GM23338 (cell line): Measurements from ENCODE around the gene TPK1. TPM values are rescaled to one million over a fixed set of nuclear protein-coding genes. Genes with fewer than 3 reads are reported as not detected.

ENCODE experiments used
- ATAC-seq: fragments of 200-7000 bp; cut with Tn5 transposase; 3 replicates; pipeline ENCODE4 v1.9.1; 2020
- DNase-seq: peaks from one replicate; pipeline ENCODE4 v3.0.0-alpha.2; 2015; ENCODE audit warnings: low spot score
- H2AFZ ChIP-seq: fragments of 200-600 bp; sonication (generic); 2 replicates; pipeline ENCODE4 v1.8.0; 2016; ENCODE audit warnings: antibody characterized with exemption, mild to moderate bottlenecking, moderate library complexity
- H3F3A ChIP-seq: fragments of 200-600 bp; sonication (generic); replicated peaks from 2 replicates; pipeline ENCODE4 v1.8.0; 2017; ENCODE audit warnings: antibody characterized with exemption, mixed run types, low read depth
- H3K27ac ChIP-seq: fragments of 200-600 bp; sonication (generic); 2 replicates; pipeline ENCODE4 v1.6.1; 2016; ENCODE audit warnings: low read depth
- H3K27me3 ChIP-seq: fragments of 200-600 bp; sonication (generic); 2 replicates; pipeline ENCODE4 v1.8.0; 2016; ENCODE audit warnings: mild to moderate bottlenecking, mixed run types, moderate library complexity; ENCODE audit not compliant: insufficient read depth
- H3K36me3 ChIP-seq: fragments of 200-600 bp; sonication (generic); 2 replicates; pipeline ENCODE4 v1.8.0; 2016; ENCODE audit warnings: mild to moderate bottlenecking; ENCODE audit not compliant: insufficient read depth
- H3K4me1 ChIP-seq: fragments of 200-600 bp; sonication (generic); 2 replicates; pipeline ENCODE4 v1.8.0; 2016; ENCODE audit warnings: mild to moderate bottlenecking, moderate library complexity; ENCODE audit not compliant: insufficient read depth
- H3K4me2 ChIP-seq: fragments of 200-600 bp; sonication (generic); 2 replicates; pipeline ENCODE4 v1.7.1; 2017; ENCODE audit warnings: mixed run types
- H3K4me3 ChIP-seq: fragments of 200-600 bp; sonication (generic); 2 replicates; pipeline ENCODE4 v1.6.1; 2016; ENCODE audit warnings: mixed run types
- H3K79me2 ChIP-seq: fragments of 200-600 bp; sonication (generic); replicated peaks from 2 replicates; pipeline ENCODE4 v1.8.0; 2017; ENCODE audit warnings: mild to moderate bottlenecking; ENCODE audit not compliant: insufficient read depth
- H3K9me2 ChIP-seq: fragments of 200-600 bp; sonication (generic); 2 replicates; pipeline ENCODE4 v1.8.0; 2017; ENCODE audit not compliant: insufficient read depth
- H4K20me1 ChIP-seq: fragments of 200-600 bp; sonication (generic); replicated peaks from 2 replicates; pipeline ENCODE4 v1.8.0; 2017; ENCODE audit warnings: mild to moderate bottlenecking; ENCODE audit not compliant: insufficient read depth
- H3K27ac Mint-ChIP-seq: 2 replicates; pipeline ENCODE4 v1.8.0; 2020; ENCODE audit warnings: inconsistent platforms, mild to moderate bottlenecking, moderate library complexity, mixed read lengths
- H3K27me3 Mint-ChIP-seq: 3 replicates; pipeline ENCODE4 v1.8.0; 2022; ENCODE audit warnings: low read depth, mild to moderate bottlenecking, moderate library complexity, mixed read lengths, inconsistent platforms; ENCODE audit not compliant: insufficient read depth, poor library complexity
- H3K36me3 Mint-ChIP-seq: 3 replicates; pipeline ENCODE4 v1.8.0; 2021; ENCODE audit warnings: low read depth, mild to moderate bottlenecking, inconsistent platforms, moderate library complexity, mixed read lengths
- H3K4me1 Mint-ChIP-seq: 3 replicates; pipeline ENCODE4 v1.8.0; 2020; ENCODE audit warnings: mild to moderate bottlenecking, inconsistent platforms, mixed read lengths
- H3K4me3 Mint-ChIP-seq: 3 replicates; pipeline ENCODE4 v1.8.0; 2021; ENCODE audit warnings: moderate library complexity, mild to moderate bottlenecking, inconsistent platforms, mixed read lengths
- H3K9me3 Mint-ChIP-seq: 3 replicates; pipeline ENCODE4 v1.8.0; 2020; ENCODE audit warnings: moderate library complexity, mild to moderate bottlenecking, inconsistent platforms, mixed read lengths
- NANOG ChIP-seq: IDR thresholded peaks from 2 replicates; pipeline ENCODE4 v1.6.1; 2016; ENCODE audit warnings: antibody characterized with exemption, borderline replicate concordance
- POLR2AphosphoS5 ChIP-seq: IDR thresholded peaks from 2 replicates; pipeline ENCODE4 v1.6.1; 2016; ENCODE audit warnings: antibody characterized with exemption, low read depth
- STAT1 ChIP-seq: IDR thresholded peaks from one replicate; pipeline ENCODE4 v1.6.1; 2016; ENCODE audit warnings: antibody characterized with exemption; ENCODE audit not compliant: unreplicated experiment
- polyA plus RNA-seq: library from polyadenylated mRNA; unstranded; fragments of >200 nt; fragmentation: Nextera tagmentation; extraction: Ambion mirVana; gene quantifications from 2 replicates; pipeline ENCODE4 v1.2.1, GENCODE V29; 2016
- total RNA-seq: library from RNA; depleted of rRNA; stranded (reverse); fragments of >200 nt; shearing (Covaris generic); gene quantifications from 2 replicates; pipeline ENCODE4 v1.2.3, GENCODE V29; 2014
- TF ChIP-seq, protein P1 (sequence below): IDR thresholded peaks from one replicate; pipeline ENCODE4 v1.6.1; 2018; ENCODE audit warnings: antibody characterized with exemption; ENCODE audit not compliant: unreplicated experiment
- TF ChIP-seq, protein P2 (sequence below): IDR thresholded peaks from 2 replicates; pipeline ENCODE4 v1.6.1; 2016; ENCODE audit warnings: antibody characterized with exemption
- TF ChIP-seq, protein P3 (sequence below), 2 experiments: fragments of 200-600 bp in 1 of 2; sonication (generic) in 1 of 2; conservative IDR thresholded peaks; 2 replicates each; pipeline versions ENCODE4 v1.5.1 to v1.6.1; 2016 to 2017; ENCODE audit warnings: antibody characterized with exemption in 2 of 2, low read depth in 2 of 2, mild to moderate bottlenecking in 2 of 2, moderate library complexity in 1 of 2
- TF ChIP-seq, protein P4 (sequence below): fragments of 250-450 bp; sonication (Bioruptor Pico); IDR thresholded peaks from 2 replicates; pipeline ENCODE4 v1.5.0; 2020; ENCODE audit warnings: mild to moderate bottlenecking, moderate library complexity

The TPK1 gene
- total and polyA plus RNA-seq, 2 experiments from 2014 or later: 2.6 to 2.9 TPM

DNA sequence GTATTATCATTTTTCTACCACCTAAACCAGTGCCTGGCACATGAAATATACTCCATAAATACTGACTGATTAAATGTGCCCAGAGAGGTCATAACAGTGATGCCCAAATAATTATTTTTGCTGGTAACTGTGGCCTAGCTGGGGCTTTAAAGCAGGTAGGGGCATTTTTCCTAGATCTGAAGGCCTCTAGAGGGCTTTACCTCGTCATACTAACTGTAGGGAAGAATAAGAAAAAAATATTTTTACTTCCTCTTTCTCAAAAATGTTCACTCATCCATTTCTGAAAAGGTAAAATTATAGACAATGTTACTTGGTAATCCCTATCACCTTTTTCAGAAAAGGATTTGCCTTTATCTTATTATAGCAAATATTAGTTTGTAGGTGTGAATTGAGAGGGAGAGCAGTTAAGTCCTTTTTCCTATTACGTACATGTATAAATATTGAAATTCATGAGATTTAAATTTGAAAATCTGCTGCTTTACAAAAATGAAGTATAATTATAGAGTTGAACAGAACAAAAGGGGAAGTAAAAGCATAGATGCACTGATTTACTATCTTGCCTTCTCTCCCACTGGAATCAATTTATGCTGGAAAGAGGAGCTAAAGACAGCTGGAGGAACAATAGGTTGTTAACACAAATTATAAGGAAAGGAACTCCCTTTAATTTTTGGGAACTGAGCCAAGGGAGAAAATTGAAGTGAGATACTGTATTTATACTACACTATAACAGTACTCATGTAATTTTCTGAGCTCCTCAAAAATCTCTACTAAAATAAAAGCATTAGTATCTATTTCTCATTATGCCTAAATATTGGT lies 360.8 kb downstream of the TPK1 start (continued):
- TF ChIP-seq, protein P1, sequence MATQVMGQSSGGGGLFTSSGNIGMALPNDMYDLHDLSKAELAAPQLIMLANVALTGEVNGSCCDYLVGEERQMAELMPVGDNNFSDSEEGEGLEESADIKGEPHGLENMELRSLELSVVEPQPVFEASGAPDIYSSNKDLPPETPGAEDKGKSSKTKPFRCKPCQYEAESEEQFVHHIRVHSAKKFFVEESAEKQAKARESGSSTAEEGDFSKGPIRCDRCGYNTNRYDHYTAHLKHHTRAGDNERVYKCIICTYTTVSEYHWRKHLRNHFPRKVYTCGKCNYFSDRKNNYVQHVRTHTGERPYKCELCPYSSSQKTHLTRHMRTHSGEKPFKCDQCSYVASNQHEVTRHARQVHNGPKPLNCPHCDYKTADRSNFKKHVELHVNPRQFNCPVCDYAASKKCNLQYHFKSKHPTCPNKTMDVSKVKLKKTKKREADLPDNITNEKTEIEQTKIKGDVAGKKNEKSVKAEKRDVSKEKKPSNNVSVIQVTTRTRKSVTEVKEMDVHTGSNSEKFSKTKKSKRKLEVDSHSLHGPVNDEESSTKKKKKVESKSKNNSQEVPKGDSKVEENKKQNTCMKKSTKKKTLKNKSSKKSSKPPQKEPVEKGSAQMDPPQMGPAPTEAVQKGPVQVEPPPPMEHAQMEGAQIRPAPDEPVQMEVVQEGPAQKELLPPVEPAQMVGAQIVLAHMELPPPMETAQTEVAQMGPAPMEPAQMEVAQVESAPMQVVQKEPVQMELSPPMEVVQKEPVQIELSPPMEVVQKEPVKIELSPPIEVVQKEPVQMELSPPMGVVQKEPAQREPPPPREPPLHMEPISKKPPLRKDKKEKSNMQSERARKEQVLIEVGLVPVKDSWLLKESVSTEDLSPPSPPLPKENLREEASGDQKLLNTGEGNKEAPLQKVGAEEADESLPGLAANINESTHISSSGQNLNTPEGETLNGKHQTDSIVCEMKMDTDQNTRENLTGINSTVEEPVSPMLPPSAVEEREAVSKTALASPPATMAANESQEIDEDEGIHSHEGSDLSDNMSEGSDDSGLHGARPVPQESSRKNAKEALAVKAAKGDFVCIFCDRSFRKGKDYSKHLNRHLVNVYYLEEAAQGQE: no peak
- TF ChIP-seq, protein P2, sequence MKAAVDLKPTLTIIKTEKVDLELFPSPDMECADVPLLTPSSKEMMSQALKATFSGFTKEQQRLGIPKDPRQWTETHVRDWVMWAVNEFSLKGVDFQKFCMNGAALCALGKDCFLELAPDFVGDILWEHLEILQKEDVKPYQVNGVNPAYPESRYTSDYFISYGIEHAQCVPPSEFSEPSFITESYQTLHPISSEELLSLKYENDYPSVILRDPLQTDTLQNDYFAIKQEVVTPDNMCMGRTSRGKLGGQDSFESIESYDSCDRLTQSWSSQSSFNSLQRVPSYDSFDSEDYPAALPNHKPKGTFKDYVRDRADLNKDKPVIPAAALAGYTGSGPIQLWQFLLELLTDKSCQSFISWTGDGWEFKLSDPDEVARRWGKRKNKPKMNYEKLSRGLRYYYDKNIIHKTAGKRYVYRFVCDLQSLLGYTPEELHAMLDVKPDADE: no peak
- TF ChIP-seq, protein P3, sequence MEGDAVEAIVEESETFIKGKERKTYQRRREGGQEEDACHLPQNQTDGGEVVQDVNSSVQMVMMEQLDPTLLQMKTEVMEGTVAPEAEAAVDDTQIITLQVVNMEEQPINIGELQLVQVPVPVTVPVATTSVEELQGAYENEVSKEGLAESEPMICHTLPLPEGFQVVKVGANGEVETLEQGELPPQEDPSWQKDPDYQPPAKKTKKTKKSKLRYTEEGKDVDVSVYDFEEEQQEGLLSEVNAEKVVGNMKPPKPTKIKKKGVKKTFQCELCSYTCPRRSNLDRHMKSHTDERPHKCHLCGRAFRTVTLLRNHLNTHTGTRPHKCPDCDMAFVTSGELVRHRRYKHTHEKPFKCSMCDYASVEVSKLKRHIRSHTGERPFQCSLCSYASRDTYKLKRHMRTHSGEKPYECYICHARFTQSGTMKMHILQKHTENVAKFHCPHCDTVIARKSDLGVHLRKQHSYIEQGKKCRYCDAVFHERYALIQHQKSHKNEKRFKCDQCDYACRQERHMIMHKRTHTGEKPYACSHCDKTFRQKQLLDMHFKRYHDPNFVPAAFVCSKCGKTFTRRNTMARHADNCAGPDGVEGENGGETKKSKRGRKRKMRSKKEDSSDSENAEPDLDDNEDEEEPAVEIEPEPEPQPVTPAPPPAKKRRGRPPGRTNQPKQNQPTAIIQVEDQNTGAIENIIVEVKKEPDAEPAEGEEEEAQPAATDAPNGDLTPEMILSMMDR (conservative IDR thresholded peaks at IDR 0.05; ENCODE audit: low read depth in 2 of 2): no peak

DNA sequence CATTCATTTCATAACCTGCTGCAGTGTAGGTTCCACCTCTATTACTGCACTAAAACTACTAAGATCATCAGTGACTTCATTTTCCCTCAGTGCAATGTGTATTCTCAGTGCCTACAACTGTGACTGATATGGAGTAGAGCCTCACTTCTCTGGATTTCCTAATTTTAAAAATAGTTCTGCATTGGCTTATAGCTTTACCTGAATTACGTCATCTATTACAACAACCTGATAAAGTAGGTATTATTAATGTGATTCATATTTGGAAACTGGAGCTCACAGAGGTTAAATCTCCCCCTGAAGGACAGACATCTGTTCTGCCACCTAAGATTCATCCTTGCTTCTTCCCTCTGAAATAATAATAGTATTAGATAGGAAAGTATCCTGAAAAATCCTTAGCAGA lies 361.5 kb downstream of the TPK1 start:
- Mint-ChIP-seq H3K9me3 (no peaks in the 10 kb centered on the region), H3K27ac (no peak overlapping the region), H3K4me3 (no peak overlapping the region), H3K27me3 (no peaks in the 10 kb centered on the region), H3K4me1 (peaks cover 28% of the 10 kb centered on the region), H3K36me3 (no peaks in the 10 kb centered on the region)
- H3K4me3 ChIP-seq: no peak overlapping the region
- H3K27me3 ChIP-seq: no peaks in the 10 kb centered on the region
- no peaks in the 10 kb centered on the region for H4K20me1 ChIP-seq
- H3K36me3 ChIP-seq: no peaks in the 10 kb centered on the region
- H2AFZ ChIP-seq: no peak overlapping the region
- no peaks in the 10 kb centered on the region for H3K79me2 ChIP-seq
- peaks cover 16% of the 10 kb centered on the region for H3K4me1 ChIP-seq
- no peak for DNase-seq
- H3K27ac ChIP-seq: no peak overlapping the region
- no peak for ATAC-seq
- H3F3A ChIP-seq: no peaks in the 10 kb centered on the region
- H3K4me2 ChIP-seq: no peak overlapping the region
- no peaks in the 10 kb centered on the region for H3K9me2 ChIP-seq
- TF ChIP-seq, protein P3 (conservative IDR thresholded peaks at IDR 0.05; ENCODE audit: low read depth in 2 of 2): no peak
- no peak for TF ChIP-seq POLR2AphosphoS5
- TF ChIP-seq NANOG: no peak
- TF ChIP-seq, protein P4, sequence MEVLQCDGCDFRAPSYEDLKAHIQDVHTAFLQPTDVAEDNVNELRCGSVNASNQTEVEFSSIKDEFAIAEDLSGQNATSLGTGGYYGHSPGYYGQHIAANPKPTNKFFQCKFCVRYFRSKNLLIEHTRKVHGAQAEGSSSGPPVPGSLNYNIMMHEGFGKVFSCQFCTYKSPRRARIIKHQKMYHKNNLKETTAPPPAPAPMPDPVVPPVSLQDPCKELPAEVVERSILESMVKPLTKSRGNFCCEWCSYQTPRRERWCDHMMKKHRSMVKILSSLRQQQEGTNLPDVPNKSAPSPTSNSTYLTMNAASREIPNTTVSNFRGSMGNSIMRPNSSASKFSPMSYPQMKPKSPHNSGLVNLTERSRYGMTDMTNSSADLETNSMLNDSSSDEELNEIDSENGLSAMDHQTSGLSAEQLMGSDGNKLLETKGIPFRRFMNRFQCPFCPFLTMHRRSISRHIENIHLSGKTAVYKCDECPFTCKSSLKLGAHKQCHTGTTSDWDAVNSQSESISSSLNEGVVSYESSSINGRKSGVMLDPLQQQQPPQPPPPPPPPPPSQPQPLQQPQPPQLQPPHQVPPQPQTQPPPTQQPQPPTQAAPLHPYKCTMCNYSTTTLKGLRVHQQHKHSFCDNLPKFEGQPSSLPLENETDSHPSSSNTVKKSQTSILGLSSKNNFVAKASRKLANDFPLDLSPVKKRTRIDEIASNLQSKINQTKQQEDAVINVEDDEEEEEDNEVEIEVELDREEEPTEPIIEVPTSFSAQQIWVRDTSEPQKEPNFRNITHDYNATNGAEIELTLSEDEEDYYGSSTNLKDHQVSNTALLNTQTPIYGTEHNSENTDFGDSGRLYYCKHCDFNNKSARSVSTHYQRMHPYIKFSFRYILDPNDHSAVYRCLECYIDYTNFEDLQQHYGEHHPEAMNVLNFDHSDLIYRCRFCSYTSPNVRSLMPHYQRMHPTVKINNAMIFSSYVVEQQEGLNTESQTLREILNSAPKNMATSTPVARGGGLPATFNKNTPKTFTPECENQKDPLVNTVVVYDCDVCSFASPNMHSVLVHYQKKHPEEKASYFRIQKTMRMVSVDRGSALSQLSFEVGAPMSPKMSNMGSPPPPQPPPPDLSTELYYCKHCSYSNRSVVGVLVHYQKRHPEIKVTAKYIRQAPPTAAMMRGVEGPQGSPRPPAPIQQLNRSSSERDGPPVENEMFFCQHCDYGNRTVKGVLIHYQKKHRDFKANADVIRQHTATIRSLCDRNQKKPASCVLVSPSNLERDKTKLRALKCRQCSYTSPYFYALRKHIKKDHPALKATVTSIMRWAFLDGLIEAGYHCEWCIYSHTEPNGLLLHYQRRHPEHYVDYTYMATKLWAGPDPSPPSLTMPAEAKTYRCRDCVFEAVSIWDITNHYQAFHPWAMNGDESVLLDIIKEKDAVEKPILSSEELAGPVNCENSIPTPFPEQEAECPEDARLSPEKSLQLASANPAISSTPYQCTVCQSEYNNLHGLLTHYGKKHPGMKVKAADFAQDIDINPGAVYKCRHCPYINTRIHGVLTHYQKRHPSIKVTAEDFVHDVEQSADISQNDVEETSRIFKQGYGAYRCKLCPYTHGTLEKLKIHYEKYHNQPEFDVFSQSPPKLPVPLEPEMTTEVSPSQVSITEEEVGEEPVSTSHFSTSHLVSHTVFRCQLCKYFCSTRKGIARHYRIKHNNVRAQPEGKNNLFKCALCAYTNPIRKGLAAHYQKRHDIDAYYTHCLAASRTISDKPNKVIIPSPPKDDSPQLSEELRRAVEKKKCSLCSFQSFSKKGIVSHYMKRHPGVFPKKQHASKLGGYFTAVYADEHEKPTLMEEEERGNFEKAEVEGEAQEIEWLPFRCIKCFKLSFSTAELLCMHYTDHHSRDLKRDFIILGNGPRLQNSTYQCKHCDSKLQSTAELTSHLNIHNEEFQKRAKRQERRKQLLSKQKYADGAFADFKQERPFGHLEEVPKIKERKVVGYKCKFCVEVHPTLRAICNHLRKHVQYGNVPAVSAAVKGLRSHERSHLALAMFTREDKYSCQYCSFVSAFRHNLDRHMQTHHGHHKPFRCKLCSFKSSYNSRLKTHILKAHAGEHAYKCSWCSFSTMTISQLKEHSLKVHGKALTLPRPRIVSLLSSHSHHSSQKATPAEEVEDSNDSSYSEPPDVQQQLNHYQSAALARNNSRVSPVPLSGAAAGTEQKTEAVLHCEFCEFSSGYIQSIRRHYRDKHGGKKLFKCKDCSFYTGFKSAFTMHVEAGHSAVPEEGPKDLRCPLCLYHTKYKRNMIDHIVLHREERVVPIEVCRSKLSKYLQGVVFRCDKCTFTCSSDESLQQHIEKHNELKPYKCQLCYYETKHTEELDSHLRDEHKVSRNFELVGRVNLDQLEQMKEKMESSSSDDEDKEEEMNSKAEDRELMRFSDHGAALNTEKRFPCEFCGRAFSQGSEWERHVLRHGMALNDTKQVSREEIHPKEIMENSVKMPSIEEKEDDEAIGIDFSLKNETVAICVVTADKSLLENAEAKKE (CRISPR knock-in tag): no peak
- TF ChIP-seq STAT1: no peak
